OCI-LY3 (cell line): Measurements from ENCODE around the gene MCM6.
"Not testable (repeated sequence)": the region's sequence is repeated elsewhere in the genome, so short reads cannot be mapped to it uniquely, and the experiment has no call there.

Source experiments
- H2AFZ ChIP-seq: fragments of 200-600, 300-600 bp; shearing (Covaris generic); 2 replicates; pipeline ENCODE4 v1.6.0; 2014; ENCODE audit warnings: antibody characterized with exemption, low read depth, low read length
- H3K27ac ChIP-seq: fragments of 200-600, 300-600 bp; sonication (generic); 2 replicates; pipeline ENCODE4 v1.5.1; 2014; ENCODE audit warnings: mild to moderate bottlenecking, low read length, moderate library complexity, mixed read lengths
- H3K27me3 ChIP-seq: fragments of 200-600, 300-600 bp; sonication (generic); 2 replicates; pipeline ENCODE4 v1.6.1; 2014; ENCODE audit warnings: low read depth, low read length, mixed read lengths
- H3K36me3 ChIP-seq: fragments of 200-600, 300-600 bp; sonication (generic); replicated peaks from 2 replicates; pipeline ENCODE3; 2014; ENCODE audit warnings: low read depth, low read length, mixed read lengths
- H3K4me1 ChIP-seq: fragments of 300-600, 200-600 bp; sonication (generic); 2 replicates; pipeline ENCODE4 v1.6.1; 2014; ENCODE audit warnings: low read length, mixed read lengths
- H3K4me2 ChIP-seq: fragments of 200-600, 300-600 bp; sonication (generic); 2 replicates; pipeline ENCODE4 v1.6.1; 2014; ENCODE audit warnings: low read length, mixed read lengths
- H3K4me3 ChIP-seq: fragments of 300-600, 200-600 bp; sonication (generic); 2 replicates; pipeline ENCODE4 v1.5.1; 2014; ENCODE audit warnings: antibody characterized with exemption, mild to moderate bottlenecking, low read length, moderate library complexity
- H3K79me2 ChIP-seq: fragments of 300-600, 200-600 bp; shearing (Covaris generic); 2 replicates; pipeline ENCODE4 v1.6.1; 2014; ENCODE audit warnings: mild to moderate bottlenecking, low read length, mixed read lengths
- H3K9ac ChIP-seq: fragments of 300-600, 200-600 bp; shearing (Covaris generic); 2 replicates; pipeline ENCODE4 v1.6.0; 2014; ENCODE audit warnings: mild to moderate bottlenecking, low read length, moderate library complexity
- H3K9me3 ChIP-seq: fragments of 200-600, 300-600 bp; shearing (Covaris generic); 2 replicates; pipeline ENCODE4 v1.6.1; 2014; ENCODE audit warnings: low read length, mixed read lengths; ENCODE audit not compliant: insufficient read depth
- H4K20me1 ChIP-seq: fragments of 200-600, 300-600 bp; sonication (generic); 2 replicates; pipeline ENCODE4 v1.6.1; 2016; ENCODE audit warnings: low read length, mixed read lengths; ENCODE audit not compliant: insufficient read depth
- EZH2phosphoT487 ChIP-seq: fragments of 200-600 bp; shearing (Covaris generic); IDR thresholded peaks from 2 replicates; pipeline ENCODE4 v1.6.1; 2018; ENCODE audit warnings: antibody characterized with exemption, mixed run types, low read depth
- TF ChIP-seq, protein P1 (sequence below): fragments of 200-600, 300-600 bp; sonication (generic); IDR thresholded peaks from 2 replicates; pipeline ENCODE4 v1.5.1; 2014; ENCODE audit warnings: antibody characterized with exemption, low read length, low read depth

Gene MCM6

DNA sequence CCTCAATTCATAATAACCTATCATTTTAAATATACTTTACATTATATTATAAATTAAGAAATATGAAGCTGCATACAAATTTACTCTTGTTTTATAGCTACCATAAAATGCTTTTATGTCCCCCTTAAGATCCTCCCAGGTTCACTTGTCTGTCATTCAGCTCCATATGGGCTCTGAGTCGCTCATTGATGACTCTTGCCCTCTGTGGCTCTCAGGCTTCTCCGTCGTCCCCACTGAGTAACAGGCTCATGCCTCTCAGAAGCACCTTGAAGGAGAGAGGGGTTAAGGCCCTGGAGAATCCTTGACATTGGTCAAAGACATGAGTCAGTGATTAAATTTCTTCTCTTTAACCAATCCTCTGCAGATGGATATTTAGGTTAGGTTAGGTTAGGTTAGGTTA lies 6.2 kb upstream of the MCM6 start:
- H3K4me3 ChIP-seq, result no peak overlapping the region
- H3K27ac ChIP-seq, result no peak overlapping the region
- no peak for TF ChIP-seq EZH2phosphoT487
- TF ChIP-seq, protein P1, sequence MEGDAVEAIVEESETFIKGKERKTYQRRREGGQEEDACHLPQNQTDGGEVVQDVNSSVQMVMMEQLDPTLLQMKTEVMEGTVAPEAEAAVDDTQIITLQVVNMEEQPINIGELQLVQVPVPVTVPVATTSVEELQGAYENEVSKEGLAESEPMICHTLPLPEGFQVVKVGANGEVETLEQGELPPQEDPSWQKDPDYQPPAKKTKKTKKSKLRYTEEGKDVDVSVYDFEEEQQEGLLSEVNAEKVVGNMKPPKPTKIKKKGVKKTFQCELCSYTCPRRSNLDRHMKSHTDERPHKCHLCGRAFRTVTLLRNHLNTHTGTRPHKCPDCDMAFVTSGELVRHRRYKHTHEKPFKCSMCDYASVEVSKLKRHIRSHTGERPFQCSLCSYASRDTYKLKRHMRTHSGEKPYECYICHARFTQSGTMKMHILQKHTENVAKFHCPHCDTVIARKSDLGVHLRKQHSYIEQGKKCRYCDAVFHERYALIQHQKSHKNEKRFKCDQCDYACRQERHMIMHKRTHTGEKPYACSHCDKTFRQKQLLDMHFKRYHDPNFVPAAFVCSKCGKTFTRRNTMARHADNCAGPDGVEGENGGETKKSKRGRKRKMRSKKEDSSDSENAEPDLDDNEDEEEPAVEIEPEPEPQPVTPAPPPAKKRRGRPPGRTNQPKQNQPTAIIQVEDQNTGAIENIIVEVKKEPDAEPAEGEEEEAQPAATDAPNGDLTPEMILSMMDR, result no peak
- no peak overlapping the region for H3K9ac ChIP-seq
- no peak overlapping the region for H2AFZ ChIP-seq
- no peaks in the 10 kb centered on the region for H3K9me3 ChIP-seq
- H4K20me1 ChIP-seq, result no peaks in the 10 kb centered on the region
- no peaks in the 10 kb centered on the region for H3K36me3 ChIP-seq
- peaks cover 3% of the 10 kb centered on the region; the same call in 1 of the 2 replicates for H3K4me1 ChIP-seq
- peaks cover 8% of the 10 kb centered on the region; the same call in 1 of the 2 replicates for H3K27me3 ChIP-seq
- H3K79me2 ChIP-seq, result no peaks in the 10 kb centered on the region
- H3K4me2 ChIP-seq, result no peak overlapping the region

- H3K27me3 ChIP-seq, H3K36me3 ChIP-seq, H3K9me3 ChIP-seq, H3K4me1 ChIP-seq: not testable (repeated sequence)
- Histone ChIP-seq H3K79me2 (peaks cover 34% of the 10 kb centered on the region), H3K4me3 (peak overlapping the region; percentile 98), H2AFZ (peak overlapping the region; percentile 19; the same call in 1 of the 2 replicates), H3K27ac (peak overlapping the region; percentile 28), H4K20me1 (peaks cover 21% of the 10 kb centered on the region), H3K9ac (peak overlapping the region; percentile 66), H3K4me2 (peak overlapping the region; percentile 55)
Observed at GRCh38 chr2:135876770-135877169, 527 bp upstream of the MCM6 start.

GRCh38 chr2:135875491-135876065 lies 665 bp downstream of the MCM6 start:
- peak overlapping the region; percentile 98 for H3K4me3 ChIP-seq
- TF ChIP-seq EZH2phosphoT487, result no peak
- TF ChIP-seq, protein P1, result no peak
- no peaks in the 10 kb centered on the region for H3K27me3 ChIP-seq
- peaks cover 21% of the 10 kb centered on the region for H4K20me1 ChIP-seq
- H3K9ac ChIP-seq, result peak overlapping the region; percentile 87
- H3K9me3 ChIP-seq, result no peaks in the 10 kb centered on the region
- peak overlapping the region; percentile 69 for H3K27ac ChIP-seq
- H3K4me2 ChIP-seq, result peak overlapping the region; percentile 94
- peaks cover 34% of the 10 kb centered on the region for H3K79me2 ChIP-seq
- H3K4me1 ChIP-seq, result peaks cover 9% of the 10 kb centered on the region; the same call in 1 of the 2 replicates
- peaks cover 2% of the 10 kb centered on the region for H3K36me3 ChIP-seq
- H2AFZ ChIP-seq, result no peak overlapping the region; the same call in 1 of the 2 replicates

DNA sequence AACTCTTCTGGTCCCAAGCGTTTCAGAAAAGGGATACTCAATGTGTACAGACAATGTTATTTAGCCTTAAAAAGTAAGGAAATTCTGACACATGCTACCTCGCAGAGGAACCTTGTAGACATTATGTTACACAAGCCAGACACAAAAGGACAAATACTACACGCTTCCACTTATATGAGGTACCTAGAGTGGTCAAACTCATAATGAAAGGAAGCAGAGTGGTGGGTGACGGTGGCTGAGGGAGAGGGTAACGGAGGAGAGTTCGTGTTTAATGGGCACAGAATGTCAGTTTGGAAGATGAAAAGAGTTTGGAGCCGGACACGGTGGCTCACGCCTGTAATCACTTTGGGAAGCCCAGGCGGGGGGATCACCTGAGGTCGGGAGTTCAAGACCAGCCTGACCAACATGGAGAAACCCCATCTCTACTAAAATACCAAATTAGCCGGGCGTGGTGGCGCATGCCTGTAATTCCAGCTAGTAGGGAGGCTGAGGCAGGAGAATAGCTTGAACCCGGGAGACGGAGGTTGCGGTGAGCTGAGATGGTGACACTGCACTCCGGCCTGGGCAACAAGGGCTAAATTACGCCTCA lies 1.4 kb downstream of the MCM6 start:
- peak overlapping the region; percentile 98 for H3K4me3 ChIP-seq
- H3K27ac ChIP-seq, result no peak overlapping the region
- H3K36me3 ChIP-seq, result peaks cover 2% of the 10 kb centered on the region
- no peaks in the 10 kb centered on the region for H3K27me3 ChIP-seq
- H3K79me2 ChIP-seq, result peaks cover 34% of the 10 kb centered on the region
- TF ChIP-seq, protein P1, result no peak
- TF ChIP-seq EZH2phosphoT487, result no peak
- H4K20me1 ChIP-seq, result peaks cover 21% of the 10 kb centered on the region
- no peak overlapping the region for H2AFZ ChIP-seq
- H3K9ac ChIP-seq, result peak overlapping the region; percentile 87
- peaks cover 9% of the 10 kb centered on the region; the same call in 1 of the 2 replicates for H3K4me1 ChIP-seq
- no peaks in the 10 kb centered on the region for H3K9me3 ChIP-seq
- H3K4me2 ChIP-seq, result peak overlapping the region; percentile 94
